ENCODE data around the gene TBL3.
A peak's percentile ranks its signal among the peaks of the same experiment; 100 is the strongest.
"Not testable (repeated sequence)": the region's sequence is repeated elsewhere in the genome, so short reads cannot be mapped to it uniquely, and the experiment has no call there.

The TBL3 gene

GRCh38 chr16:1944612-1945199 is 27.1 kb upstream of the TBL3 start:
- no peak for DNase-seq

GRCh38 chr16:1945559-1946391 is 26.1 kb upstream of the TBL3 start:
- DNase-seq: no peak

GRCh38 chr16:1946495-1947368 is 25.1 kb upstream of the TBL3 start:
- no peak for DNase-seq

GRCh38 chr16:1947369-1947670 is 24.5 kb upstream of the TBL3 start:
- DNase-seq: no peak

- no peak for DNase-seq
Observed at GRCh38 chr16:1949507-1949906, 22.3 kb upstream of the TBL3 start.

GRCh38 chr16:1950047-1950446 is 21.8 kb upstream of the TBL3 start:
- DNase-seq: no peak

GRCh38 chr16:1950559-1950958 is 21.3 kb upstream of the TBL3 start:
- DNase-seq: no peak

- DNase-seq: no peak
Observed at GRCh38 chr16:1953734-1954133, 18.1 kb upstream of the TBL3 start.

GRCh38 chr16:1957434-1958142 is 14.3 kb upstream of the TBL3 start:
- not testable (repeated sequence) for DNase-seq

- DNase-seq: not testable (repeated sequence)
Observed at GRCh38 chr16:1958143-1958491, 13.7 kb upstream of the TBL3 start.

GRCh38 chr16:1958715-1959268 is 13.1 kb upstream of the TBL3 start:
- DNase-seq: no peak

GRCh38 chr16:1959269-1960039 is 12.4 kb upstream of the TBL3 start, which contains the start of gene NDUFB10:
Gene NDUFB10 (plus strand): TSS chr16:1959538. CDS start chr16:1959625, 87 bp downstream.
- DNase-seq: peak; percentile 87

- DNase-seq: peak; percentile 51
Observed at GRCh38 chr16:1960665-1961630, 10.9 kb upstream of the TBL3 start.

GRCh38 chr16:1961651-1962067 is 10.2 kb upstream of the TBL3 start:
- DNase-seq: no peak

GRCh38 chr16:1962161-1963153 is 9.4 kb upstream of the TBL3 start:
- DNase-seq: not testable (repeated sequence)

GRCh38 chr16:1963806-1964505 is 7.9 kb upstream of the TBL3 start:
- DNase-seq: no peak

GRCh38 chr16:1964506-1965395 is 7.1 kb upstream of the TBL3 start, which contains the start of gene RPS2:
Gene RPS2 (minus strand): TSS chr16:1964826. CDS start chr16:1964625, 201 bp downstream.
- peak; percentile 99 for DNase-seq

All from fibroblast of skin of right quadriceps (primary cell).